GM21576 (cell line): ENCODE results near the gene FADS1.

Experiments
- ATAC-seq: cut with Tn5 transposase; IDR thresholded peaks from one replicate; pipeline ENCODE4 v1.9.1; 2021; ENCODE audit warnings: mild to moderate bottlenecking, moderate library complexity; ENCODE audit not compliant: unreplicated experiment

Gene FADS1

GRCh38 chr11:61846362-61847020 is 29.7 kb upstream of the FADS1 start:
- no peak for ATAC-seq

GRCh38 chr11:61844909-61845565 is 28.2 kb upstream of the FADS1 start:
- ATAC-seq: no peak

- ATAC-seq: no peak
These were observed 25.7 kb upstream of the FADS1 start for GRCh38 chr11:61842528-61842820.

- no peak for ATAC-seq
These were observed 25.1 kb upstream of the FADS1 start for GRCh38 chr11:61841636-61842527.

- ATAC-seq: no peak
These were observed 23.6 kb upstream of the FADS1 start for GRCh38 chr11:61840371-61840770.

- ATAC-seq: no peak
These were observed 22.9 kb upstream of the FADS1 start for GRCh38 chr11:61839742-61840141.

- ATAC-seq: no peak
These were observed 22.1 kb upstream of the FADS1 start for GRCh38 chr11:61838921-61839320.

- no peak for ATAC-seq
These were observed 21.7 kb upstream of the FADS1 start for GRCh38 chr11:61838501-61838900.

GRCh38 chr11:61837411-61838005 is 20.7 kb upstream of the FADS1 start:
- ATAC-seq: no peak

GRCh38 chr11:61836193-61836592 is 19.4 kb upstream of the FADS1 start:
- ATAC-seq: no peak

- peak; percentile 85 for ATAC-seq
These were observed 17.7 kb upstream of the FADS1 start for GRCh38 chr11:61834278-61835048.

- no peak for ATAC-seq
These were observed 17.1 kb upstream of the FADS1 start for GRCh38 chr11:61833926-61834277.

- ATAC-seq: no peak
These were observed 16.7 kb upstream of the FADS1 start for GRCh38 chr11:61833471-61833870.

GRCh38 chr11:61832754-61833153 is 16.0 kb upstream of the FADS1 start:
- ATAC-seq: no peak

- ATAC-seq: no peak
These were observed 15.4 kb upstream of the FADS1 start for GRCh38 chr11:61832207-61832606.

- no peak for ATAC-seq
These were observed 13.7 kb upstream of the FADS1 start for GRCh38 chr11:61830237-61831105.

GRCh38 chr11:61829806-61830205 is 13.0 kb upstream of the FADS1 start:
- ATAC-seq: no peak

GRCh38 chr11:61828629-61829407 is 12.0 kb upstream of the FADS1 start:
- ATAC-seq: no peak

GRCh38 chr11:61828379-61828628 is 11.5 kb upstream of the FADS1 start:
- peak; percentile 0 for ATAC-seq
